Activated CD8-positive, alpha-beta memory T cell treated with anti-CD3 and anti-CD28 coated beads, Interleukin-2, amount 50 U/mL, for 4 hours (primary cell): ENCODE data around the gene OR10G3.
"Not testable (repeated sequence)": the region's sequence is repeated elsewhere in the genome, so short reads cannot be mapped to it uniquely, and the experiment has no call there.

Source experiments
- DNase-seq: peaks from one replicate; pipeline ENCODE4 v3.0.0-alpha.2; 2020

The OR10G3 gene, protein sequence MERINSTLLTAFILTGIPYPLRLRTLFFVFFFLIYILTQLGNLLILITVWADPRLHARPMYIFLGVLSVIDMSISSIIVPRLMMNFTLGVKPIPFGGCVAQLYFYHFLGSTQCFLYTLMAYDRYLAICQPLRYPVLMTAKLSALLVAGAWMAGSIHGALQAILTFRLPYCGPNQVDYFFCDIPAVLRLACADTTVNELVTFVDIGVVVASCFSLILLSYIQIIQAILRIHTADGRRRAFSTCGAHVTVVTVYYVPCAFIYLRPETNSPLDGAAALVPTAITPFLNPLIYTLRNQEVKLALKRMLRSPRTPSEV

DNA sequence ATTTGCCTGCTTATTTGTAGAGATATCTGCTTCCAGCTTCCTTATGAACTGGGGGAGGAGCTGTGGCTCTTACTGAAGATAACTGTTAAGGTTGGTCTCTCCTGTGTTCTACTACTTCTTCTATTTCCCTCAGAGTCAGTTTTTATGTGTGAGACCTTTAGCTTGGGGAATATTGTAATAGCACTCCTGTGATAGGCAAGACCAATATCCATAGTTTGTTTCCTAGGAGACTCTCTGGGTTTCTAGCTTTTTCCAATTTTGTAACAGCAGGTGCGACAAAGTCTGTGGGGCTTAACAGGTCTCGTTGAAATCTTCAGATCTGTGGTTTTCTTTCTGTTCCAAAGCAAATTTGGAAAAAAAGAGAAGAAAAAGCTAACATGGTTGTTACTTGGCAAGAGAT, at the start of gene OR10G3:
OR10G3 (minus strand) TSS at position 101 of the 400 bp plus-strand sequence. CDS start 9,332 bp downstream, outside the sequence.
- DNase-seq, result no peak

DNA sequence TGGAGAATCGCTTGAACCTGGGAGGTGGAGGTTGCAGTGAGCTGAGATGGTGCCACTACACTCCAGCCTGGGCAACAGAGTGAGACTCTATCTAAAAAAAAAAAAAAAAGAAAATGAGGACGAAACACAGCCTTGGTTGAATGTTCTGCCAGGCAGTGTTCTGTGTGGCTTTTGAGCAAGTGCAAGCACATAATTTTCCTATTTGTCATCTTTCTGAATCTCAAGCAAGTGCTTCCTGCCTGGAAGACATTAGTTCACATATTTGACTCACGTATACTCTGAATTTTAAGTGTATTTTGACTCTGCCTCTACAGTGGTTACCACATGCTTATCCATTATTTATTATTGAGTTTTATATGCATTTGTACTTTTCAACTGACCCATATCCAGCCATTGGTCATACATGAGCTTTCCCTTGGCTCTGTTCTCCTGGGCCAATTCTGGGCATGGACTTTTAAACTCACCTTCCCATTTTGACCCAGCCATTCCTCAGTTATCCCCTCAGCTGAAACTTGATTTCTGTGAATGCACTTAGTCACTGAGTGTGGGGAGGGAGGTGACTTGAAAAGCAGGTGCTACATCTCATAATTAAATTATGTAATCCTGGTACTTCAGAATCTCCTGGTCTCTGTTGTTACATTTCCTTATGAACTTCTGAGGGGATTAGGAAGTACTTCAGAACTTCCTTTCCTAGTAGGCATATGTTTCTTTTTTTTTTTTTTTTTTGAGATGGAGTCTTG, 46.8 kb upstream of the OR10G3 start:
- DNase-seq, result no peak

DNA sequence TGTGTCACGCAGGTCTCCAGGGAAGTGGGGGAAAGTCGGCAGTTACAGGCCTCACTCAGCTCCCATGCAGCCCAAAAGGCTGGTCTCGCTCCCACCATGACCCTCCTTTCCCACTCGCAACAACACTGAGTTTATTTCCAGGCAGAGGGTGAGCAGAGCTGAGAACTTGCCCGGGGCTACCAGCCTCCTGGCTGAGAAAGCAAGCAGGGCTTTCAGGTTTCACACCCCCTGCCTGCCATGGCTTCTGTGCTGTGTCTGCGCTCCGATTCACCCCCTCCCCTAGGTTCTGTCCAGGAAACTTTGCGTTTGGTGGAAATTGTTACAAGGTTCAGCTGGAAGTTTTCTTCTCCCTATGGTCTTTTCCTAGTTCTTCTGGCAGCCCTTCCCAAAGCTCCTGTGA, 37.7 kb upstream of the OR10G3 start:
- no peak for DNase-seq

DNA sequence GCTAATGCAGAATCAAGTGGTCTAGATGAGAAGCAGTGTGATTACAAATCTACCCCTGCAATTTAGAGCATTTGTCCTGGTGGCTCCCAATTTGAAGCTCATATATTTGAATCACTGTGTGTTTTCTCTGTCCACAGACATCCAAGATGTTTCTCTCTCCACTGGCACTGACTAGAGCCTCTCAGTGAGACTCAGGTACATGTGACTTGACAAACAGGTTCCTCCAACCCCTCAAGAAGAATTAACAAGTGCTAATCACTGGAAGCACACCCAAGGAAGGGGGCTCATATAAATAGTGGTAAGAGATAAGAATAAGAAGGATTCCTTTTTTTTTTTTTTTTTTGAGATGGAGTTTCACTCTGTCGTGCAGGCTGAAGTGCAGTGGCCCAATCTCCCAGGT, 34.4 kb upstream of the OR10G3 start:
- no peak for DNase-seq

DNA sequence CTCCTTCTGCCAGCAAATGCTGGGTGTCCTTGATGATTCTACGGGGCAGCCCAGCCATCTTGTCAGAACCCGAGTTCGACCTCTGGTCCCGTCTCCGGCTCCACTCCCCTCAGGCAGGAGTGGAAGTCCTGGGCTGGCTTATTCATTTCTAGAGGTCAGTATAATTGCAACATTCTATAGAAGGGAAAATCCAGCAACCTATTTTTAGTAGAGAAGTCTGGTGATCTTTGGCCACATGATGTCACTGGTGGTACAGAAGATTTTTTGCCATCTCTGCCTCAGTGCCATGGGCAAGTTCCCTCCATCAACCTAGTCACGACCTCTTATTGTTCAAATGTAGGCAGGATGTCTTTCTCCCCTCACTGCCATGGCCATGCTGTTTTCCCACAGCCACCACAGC, 32.4 kb upstream of the OR10G3 start:
- no peak for DNase-seq

DNA sequence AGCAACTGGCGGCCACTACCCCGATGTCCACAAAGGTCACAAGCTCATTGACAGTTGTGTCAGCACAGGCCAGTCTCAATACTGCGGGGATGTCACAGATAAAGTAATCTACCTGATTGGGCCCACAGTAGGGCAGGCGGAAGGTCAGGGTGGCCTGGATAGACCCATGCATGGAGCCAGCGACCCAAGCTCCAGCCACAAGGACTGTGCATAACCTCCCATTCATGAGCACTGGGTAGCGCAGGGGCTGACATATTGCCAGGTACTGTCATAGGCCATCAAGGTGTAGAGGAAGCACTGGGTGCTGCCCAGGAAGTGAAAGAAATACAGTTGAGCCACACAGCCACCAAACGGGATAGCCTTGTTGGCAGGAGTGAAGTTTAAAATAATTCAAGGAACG, 22.3 kb upstream of the OR10G3 start:
- DNase-seq, result not testable (repeated sequence)

DNA sequence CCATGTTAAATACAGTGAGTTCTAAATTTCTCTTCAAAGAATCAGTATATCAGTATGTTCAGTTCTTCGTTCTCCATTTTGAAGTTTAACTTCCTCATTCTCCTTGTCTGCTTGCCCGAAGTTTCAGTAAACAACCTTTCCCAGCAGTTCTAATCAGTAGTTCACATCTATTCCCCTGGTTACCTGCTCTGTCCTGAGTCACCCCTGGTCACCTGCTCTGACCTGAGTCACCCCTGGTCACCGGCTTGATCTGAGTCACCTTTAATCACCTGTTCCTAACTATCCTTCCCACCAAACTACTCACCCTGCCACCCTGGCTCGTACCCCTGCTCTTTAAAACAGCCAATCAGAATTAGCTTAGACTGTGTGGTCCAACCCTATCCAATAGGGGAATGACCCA, 9.4 kb upstream of the OR10G3 start:
- no peak for DNase-seq

DNA sequence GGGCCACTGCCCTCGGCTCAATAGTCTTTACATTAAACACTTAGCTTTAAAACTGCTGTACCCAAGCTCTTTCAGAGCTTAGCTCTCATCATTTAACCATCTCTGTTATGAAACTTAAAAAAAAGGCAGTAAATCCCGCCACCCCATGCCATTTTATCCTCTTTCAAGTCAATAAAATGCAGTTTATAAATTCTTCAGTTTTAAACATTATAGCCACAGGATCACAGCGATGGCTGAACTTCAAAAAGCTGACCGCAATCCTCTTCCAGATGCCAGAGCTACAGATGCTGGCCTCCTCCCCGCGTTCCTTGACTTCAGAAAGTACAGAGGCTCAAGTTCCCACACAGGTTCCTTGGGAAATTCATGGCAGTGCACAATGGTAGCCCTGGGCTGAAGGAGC, 4.2 kb downstream of the OR10G3 start:
- no peak for DNase-seq

DNA sequence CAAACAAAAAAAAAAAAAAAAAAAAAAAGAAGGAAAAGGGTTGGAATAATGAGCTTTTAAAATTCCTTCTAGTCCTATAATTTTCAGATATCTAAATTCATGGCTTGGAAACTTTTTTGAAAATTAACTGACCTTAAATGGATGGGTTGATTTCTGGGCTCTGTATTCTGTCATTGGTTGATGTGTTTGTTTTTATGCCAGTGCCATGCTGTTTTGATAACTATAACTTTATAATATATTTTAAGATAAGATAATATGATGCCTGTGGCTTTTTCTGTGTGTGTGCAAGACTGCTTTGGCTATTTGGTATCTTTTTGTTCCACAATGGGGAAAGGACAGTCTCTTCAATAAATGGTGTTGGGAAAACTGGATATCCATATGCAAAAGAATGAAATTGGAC, 7.3 kb downstream of the OR10G3 start:
- no peak for DNase-seq

DNA sequence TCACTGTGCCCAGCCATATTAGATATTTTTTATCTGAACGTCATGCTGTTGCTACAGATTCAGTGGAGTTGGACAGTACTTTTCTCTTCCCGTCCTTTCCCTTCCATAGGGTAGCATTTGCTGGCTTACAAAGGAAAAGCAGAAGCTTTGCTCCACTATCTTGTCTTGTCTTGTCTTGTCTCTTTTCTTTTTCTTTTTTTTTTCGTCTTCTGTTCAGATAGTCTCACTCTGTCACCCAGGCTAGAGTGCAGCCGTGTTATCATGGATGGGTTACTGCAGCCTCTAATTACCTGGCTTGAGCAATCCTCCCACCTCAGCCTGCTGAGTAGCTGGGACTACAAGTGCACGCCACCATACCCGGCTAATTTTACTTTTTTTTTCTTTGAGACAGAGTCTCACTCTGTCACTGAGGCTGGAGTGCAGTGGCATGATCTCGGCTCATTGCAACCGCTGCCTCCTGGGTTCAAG, 21.1 kb downstream of the OR10G3 start:
- DNase-seq, result no peak

DNA sequence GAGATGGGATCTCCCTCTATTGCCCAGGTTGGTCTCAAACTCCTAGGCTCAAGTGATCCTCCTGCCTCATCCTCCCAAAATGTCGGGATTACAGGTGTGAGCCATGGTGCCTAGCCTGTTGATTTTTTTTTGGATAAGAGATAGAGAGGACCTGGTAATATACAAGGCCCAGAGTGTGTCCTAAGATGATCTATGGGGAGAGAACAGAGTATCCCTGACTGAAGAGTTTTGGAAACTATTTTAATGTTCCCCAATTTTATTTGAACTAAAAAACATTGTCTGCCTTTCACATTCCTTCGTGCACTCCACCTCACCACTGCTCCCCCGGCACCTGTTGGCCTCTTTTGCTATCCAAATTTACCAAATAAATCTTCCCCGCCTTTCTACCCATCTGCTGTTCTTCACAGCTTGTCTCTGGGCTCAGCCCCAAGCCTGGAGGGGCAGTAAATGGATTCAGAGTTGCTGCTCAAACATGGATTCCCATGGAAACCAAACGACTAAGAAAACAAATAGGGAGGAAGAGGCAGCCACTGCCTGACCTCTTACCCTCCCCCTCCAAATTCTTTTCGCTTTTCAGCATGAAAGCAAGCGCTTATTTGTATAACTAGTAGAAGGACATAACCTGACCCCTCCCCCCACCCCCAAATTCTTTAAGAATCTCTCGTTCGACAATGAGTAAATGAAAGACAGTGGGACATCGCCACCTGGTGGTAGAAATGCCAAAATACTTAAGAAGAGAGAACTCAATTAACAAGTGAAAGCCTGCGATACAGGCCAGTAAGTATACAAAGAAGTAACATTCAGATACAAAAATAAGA, 22.6 kb downstream of the OR10G3 start:
- peak; percentile 73 for DNase-seq

DNA sequence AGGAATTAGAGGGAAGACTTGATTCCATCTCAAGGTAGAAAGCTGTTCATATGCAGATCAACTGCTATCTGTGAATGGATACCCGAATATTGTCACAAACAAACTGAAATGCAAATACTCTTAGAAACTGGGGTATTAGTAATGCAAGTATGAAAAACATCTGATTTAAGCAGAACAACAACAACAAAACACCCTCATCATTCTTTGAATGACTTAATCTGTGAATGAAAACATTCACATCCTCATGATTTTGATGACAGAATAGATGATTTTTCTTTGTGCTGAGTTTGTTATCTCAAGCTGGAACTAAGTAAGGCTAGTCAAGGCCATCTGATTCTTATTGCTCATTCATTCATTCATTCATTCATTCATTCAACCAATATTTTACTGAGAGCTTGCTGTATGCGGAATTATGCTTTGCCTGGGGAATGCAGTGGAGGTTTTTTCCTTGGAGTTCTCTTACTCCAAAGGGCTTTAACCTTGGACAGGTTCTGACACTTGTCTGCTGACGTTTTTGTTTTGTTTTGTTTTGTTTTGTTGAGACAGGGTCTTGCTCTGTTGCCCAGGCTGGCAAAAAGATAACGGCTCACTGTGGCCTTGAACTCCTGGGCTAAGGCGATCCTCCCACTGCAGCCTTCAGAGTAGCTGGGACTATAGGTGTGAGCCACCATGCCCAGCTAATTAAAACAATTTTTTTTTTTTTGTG, 23.3 kb downstream of the OR10G3 start:
- no peak for DNase-seq

DNA sequence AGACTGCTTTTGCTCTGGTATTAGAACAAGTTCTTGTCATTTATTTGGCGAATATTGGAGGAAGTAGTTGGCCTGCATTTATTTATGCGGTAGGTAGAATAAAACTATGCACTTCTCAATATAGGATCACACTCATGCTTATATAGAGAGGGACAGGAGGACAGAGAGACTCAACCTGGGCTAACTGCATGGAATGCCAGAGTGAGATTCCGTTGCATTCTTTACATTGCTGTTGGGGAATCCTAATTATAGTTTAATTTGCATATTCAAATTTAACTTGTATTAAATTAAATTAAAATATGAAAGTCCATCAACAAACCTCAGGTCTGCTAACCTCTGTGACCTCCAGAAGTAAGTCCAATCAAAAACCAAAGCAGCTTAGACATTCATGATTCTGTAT, 26.6 kb downstream of the OR10G3 start:
- no peak for DNase-seq

DNA sequence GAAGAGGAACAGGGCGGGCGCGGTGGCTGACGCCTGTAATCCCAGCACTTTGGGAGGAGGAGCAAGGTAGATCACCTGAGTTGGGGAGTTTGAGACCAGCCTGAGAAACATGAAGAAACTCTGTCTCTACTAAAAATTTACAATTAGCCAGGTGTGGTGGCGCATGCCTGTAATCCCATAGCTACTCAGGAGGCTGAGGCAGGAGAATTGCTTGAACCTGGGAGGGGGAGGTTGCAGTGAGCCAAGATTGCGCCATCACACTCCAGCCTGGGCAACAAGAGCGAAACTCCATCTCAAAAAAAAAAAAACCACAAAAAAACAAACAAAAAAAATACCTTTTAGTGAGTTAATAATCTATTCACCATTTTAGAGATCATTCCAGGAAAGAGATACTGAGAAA, 35.3 kb downstream of the OR10G3 start:
- DNase-seq, result not testable (repeated sequence)

DNA sequence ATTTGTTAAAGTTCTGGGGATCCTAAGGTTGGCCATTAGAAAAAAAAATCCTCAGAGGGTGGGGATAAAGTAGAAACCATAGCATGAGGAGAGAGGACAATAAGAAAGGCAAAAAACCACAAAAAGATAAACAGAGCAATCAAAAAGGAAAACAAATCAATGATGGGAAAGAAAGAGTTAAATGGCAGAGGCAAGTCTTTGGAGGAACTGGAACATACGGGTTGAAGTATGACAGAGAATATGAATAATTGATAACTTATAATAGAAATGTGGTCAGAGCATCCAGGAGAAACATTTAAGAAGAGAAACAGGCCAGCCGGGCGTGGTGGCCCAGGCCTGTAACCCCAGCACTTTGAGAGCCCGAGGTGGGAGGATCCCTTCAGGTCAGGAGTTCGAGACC, 35.9 kb downstream of the OR10G3 start:
- DNase-seq, result no peak

DNA sequence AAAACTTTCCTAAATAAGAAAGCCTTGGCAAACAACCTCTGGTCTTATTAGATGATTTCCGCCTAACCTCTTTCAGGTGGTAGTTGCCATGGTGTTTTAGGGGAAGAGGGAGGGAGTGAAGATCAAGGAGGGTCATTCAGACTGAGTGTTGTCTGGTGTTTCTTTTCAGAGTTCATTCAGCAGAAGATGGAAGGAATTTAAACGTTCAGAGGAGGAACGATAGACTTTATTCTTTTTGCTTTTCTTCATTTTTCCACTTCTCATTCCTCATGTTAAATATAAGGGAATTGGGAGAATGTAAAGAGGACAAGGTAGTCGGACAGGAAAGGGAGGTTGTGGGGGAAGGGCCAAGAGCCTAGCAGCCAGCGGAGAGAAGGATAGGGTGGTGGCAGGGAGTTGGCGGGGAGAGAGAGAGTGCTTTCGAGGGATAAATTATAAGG, 36.3 kb downstream of the OR10G3 start:
- DNase-seq, result no peak

DNA sequence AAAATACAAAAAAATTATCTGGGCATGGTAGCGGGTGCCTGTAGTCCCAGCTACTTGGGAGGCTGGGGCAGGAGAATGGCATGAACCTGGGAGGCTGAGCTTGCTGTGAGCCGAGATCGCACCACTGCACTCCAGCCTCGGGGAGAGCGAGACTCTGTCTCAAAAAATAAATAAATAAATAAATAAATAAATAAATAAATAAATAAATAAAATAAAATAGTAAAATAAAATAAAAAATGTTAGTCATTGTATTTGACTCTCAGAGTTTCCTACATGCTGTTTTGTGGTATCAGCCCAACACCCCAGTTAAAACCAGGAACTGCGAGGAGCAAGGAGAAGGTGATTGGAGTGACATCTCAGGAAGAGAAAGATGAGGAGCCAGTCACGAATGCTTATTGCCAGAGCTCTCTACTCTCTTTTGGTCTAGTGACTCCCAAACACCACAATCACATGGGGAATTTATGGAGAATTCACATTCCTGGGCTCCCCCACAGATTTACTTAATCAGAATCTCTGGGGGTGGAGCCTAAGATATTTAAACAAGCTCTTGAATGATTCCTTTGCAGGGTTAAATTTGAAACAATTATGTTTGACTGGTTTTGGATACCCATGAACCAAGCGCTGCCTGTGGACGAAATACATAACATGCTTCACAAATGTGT, 38.3 kb downstream of the OR10G3 start:
- no peak for DNase-seq

DNA sequence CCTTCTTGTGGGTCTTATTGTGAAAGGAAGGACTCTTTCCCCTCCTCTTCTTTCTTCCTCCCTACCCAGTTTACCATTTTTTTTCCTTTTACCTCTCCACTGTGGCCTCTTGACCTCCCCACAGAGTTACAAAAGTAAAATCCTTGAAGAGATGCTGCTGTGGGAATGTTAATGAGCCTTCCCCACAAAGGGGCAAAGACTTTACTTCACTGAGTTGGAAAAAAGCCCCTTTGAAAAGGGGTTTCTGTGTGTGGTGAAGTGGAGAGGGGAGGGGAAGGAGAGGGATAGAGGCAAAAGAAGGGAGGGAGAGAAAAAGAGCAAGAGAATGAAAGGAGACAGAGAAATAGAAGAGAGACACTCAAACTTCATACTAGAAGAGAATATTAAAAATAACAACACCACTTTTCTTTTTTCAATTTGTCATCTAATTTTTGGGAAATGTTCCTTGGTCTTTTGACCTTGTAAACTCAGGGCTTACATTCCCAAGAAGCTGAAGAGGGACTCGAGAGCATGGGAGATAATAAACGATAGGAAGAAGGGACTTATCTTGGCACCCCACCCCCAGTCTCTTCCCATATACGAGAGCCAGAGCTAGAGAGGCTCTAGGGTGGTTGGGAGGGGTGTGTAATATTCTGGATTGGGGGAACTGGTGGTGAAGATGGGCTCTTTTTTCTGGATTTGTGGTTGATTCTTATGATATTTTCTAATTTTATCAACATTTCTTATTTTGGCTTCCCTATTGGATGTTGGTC, 40.5 kb downstream of the OR10G3 start:
- no peak for DNase-seq

DNA sequence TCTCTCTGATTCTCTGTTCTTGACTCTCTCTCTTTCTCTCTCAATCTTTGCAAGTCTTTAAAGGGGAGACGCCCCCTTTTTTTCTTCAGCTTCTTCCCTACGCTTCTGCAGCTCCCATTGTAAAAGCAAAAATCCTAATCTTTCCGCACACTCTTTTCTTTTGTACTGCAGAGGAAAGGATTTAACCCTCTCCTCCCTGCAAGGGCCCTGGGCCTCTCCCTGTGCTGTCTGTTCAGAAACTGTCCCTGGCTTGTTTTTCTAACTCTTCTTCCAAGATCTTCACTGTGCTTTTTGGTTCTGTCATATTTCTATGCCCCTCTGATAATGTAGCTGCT, 42.8 kb downstream of the OR10G3 start:
- DNase-seq, result no peak

DNA sequence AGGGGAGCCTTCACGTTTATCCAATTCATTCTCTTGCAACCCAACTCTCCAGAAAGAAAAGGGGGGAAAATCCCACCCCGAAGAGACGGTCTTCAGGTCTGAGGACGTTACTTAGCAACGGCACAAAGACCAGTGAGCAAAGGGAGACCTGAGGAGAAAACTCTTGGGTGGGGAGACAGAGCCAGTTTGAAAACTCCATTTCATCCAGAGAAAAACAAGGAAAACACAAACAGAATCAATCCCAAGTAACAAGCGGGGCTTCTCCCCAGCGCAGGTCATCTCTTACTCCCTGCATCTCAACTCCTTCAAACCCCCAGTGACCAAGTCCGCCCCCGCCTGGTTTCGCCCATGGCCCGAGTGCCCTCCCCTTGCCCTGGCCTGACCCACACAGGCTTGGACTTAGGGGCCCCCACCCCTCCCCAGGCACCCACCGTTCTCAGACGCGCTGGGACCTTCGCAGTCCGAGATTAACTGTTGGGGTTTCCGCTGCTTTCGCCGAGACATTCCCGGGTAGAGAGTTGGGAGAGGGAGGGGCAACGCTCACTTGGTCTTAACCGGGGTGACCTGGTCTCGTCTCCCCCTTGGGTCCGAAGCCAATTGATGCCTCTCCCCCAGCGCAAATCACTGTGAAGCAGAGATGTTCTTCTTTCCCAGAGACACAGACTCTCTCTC, 43.3 kb downstream of the OR10G3 start:
- DNase-seq, result no peak
